ENCODE measurements around the gene ZBTB1.
"Not testable (repeated sequence)": the region's sequence is repeated elsewhere in the genome, so short reads cannot be mapped to it uniquely, and the experiment has no call there.

Gene ZBTB1

DNA sequence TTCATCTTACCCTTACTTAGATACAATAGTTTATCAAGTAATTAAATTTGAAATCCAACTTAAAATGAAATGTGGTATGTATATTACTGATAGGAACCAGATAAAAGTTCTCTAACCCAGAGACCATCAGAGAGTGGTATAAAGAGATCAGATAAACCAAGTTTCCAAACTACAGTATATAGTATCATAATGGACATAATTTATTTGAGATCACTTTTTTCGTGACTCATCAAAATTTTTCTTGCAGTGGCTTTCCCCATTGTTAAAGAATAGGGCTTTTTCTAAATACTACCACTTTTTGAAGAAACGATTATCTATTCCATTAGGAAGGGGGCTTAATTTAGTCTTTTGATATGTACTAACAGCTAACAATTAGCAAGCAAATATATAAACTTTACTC, 20.8 kb downstream of the ZBTB1 start:
- no peak for DNase-seq (ENCODE audit: low read depth)

DNA sequence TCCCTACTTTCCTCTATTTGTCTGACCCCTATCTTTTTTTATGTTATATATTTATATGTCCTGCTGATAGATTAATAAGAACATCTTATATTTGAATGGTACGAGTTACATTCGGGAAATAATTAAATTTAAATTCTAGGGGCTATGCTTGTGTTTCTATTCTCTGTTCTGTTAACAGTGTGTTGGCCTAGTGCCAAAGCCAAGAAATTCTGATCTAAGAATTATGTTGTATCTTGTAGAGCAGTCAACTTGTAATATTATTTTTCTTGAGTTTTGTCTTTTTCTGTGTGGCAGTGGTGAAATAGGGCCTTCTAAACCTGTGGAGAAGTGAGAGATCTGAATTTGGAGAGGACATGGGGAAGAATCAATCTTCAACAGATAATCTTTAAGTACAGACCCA, 27.0 kb downstream of the ZBTB1 start:
- DNase-seq (ENCODE audit: low read depth), result no peak

DNA sequence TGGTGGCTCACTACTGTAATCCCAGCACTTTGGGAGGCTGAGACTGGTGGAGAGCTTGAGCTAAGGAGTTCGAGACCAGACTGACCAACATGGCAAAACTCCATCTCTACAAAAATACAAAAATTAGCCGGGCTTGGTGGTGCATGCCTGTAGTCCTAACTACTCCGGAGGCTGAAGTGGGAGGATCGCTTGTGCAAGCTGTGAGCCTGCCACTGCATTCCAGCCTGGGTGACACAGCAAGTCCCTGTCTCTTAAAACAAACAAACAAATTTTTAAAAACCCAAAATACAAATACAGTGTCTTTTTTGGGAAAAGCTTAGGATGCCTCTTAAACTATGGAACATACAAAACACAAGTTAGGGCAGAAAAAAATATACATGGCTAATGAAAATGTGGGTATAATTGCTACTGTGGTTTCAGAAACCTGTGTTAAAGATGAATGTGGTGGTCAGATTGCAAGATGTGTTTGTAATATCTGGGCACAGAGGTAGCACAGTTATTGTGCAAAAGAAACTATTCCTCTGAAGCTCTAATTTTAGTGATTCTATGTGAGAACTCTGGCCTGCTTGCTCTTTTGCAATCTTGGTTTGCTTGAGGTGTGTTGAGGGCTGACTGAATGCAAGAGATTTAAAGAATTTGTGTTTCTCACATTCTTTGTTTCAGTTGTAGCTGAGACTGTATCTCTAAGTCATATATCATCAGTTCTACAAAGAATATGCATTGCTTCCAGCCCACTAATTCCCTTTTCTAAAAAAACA, 32.1 kb downstream of the ZBTB1 start:
- DNase-seq (ENCODE audit: low read depth), result peak; percentile 98

DNA sequence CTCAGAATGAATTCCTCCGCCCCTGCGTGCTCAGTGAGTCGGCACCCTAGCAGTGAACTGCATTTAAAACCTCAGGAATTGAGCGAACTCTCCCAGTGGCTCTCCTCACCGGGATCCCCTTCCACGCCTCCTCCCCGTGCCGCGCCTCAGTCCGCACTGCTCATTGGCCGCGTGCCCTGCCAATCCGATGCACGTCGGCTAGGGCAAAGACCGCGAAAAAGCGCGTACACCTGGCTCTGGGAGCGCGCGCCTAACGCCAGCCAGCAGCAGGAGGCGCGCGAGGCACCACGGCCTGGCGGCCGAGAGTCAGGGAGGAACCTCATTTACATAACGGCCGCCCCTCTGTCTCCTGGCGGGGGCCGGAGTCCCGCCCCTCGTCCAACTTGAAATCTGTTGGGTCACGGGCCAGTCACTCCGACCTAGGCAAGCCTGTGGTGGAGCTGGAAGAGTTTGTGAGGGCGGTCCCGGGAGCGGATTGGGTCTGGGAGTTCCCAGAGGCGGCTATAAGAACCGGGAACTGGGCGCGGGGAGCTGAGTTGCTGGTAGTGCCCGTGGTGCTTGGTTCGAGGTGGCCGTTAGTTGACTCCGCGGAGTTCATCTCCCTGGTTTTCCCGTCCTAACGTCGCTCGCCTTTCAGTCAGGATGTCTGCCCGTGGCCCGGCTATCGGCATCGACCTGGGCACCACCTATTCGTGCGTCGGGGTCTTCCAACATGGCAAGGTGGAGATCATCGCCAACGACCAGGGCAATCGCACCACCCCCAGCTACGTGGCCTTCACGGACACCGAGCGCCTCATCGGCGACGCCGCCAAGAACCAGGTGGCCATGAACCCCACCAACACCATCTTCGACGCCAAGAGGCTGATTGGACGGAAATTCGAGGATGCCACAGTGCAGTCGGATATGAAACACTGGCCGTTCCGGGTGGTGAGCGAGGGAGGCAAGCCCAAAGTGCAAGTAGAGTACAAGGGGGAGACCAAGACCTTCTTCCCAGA, 35.9 kb downstream of the ZBTB1 start, which contains the start of gene HSPA2:
Gene HSPA2, plus strand, starts transcription at position 534 of the 995 bp plus-strand sequence. Its CDS starts 109 bp downstream, at position 643.
- peak; percentile 99 for DNase-seq (ENCODE audit: low read depth)

DNA sequence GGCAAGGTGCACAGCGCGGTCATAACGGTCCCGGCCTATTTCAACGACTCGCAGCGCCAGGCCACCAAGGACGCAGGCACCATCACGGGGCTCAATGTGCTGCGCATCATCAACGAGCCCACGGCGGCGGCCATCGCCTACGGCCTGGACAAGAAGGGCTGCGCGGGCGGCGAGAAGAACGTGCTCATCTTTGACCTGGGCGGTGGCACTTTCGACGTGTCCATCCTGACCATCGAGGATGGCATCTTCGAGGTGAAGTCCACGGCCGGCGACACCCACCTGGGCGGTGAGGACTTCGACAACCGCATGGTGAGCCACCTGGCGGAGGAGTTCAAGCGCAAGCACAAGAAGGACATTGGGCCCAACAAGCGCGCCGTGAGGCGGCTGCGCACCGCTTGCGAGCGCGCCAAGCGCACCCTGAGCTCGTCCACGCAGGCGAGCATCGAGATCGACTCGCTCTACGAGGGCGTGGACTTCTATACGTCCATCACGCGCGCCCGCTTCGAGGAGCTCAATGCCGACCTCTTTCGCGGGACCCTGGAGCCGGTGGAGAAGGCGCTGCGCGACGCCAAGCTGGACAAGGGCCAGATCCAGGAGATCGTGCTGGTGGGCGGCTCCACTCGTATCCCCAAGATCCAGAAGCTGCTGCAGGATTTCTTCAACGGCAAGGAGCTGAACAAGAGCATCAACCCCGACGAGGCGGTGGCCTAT, 36.8 kb downstream of the ZBTB1 start:
- peak; percentile 62 for DNase-seq (ENCODE audit: low read depth)

DNA sequence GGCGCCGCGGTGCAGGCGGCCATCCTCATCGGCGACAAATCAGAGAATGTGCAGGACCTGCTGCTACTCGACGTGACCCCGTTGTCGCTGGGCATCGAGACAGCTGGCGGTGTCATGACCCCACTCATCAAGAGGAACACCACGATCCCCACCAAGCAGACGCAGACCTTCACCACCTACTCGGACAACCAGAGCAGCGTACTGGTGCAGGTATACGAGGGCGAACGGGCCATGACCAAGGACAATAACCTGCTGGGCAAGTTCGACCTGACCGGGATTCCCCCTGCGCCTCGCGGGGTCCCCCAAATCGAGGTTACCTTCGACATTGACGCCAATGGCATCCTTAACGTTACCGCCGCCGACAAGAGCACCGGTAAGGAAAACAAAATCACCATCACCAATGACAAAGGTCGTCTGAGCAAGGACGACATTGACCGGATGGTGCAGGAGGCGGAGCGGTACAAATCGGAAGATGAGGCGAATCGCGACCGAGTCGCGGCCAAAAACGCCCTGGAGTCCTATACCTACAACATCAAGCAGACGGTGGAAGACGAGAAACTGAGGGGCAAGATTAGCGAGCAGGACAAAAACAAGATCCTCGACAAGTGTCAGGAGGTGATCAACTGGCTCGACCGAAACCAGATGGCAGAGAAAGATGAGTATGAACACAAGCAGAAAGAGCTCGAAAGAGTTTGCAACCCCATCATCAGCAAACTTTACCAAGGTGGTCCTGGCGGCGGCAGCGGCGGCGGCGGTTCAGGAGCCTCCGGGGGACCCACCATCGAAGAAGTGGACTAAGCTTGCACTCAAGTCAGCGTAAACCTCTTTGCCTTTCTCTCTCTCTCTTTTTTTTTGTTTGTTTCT, 37.6 kb downstream of the ZBTB1 start:
- no peak for DNase-seq (ENCODE audit: low read depth)

DNA sequence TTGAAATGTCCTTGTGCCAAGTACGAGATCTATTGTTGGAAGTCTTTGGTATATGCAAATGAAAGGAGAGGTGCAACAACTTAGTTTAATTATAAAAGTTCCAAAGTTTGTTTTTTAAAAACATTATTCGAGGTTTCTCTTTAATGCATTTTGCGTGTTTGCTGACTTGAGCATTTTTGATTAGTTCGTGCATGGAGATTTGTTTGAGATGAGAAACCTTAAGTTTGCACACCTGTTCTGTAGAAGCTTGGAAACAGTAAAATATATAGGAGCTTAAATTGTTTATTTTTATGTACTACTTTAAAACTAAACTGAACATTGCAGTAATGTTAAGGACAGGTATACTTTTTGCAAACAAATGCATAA, 38.2 kb downstream of the ZBTB1 start:
- no peak for DNase-seq (ENCODE audit: low read depth)

DNA sequence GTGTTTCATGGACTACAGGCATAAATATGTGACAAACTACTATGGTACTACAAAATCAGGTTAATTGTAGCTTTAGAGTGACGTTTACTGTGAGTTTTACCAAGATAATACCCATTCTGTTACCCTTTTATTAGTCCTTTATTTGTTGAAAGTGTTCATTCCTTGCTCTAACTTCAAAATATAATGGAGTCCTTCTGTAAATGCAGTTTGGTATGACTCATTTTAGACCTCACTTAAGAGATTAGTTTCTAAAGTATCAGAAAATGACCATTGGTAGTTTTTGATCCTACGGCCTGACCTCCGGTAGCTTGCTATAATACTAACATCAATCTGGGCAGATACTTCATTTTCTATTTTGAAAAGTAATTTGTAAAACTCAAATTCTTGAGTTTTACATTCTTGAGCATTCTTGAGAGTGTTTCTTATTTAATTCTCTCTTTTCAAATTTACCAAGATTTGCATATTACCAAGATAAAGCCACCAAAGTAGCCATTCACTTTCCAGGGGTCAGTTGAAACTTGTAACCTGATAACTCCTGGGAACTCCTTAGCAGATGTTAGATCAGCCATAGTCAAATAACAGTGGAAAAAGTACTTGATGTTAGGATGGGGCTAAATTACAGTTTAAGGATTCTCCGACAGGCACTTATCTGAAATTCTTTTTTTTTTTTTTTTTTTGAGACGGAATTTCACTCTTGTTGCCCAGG, 40.2 kb downstream of the ZBTB1 start:
- no peak for DNase-seq (ENCODE audit: low read depth)

DNA sequence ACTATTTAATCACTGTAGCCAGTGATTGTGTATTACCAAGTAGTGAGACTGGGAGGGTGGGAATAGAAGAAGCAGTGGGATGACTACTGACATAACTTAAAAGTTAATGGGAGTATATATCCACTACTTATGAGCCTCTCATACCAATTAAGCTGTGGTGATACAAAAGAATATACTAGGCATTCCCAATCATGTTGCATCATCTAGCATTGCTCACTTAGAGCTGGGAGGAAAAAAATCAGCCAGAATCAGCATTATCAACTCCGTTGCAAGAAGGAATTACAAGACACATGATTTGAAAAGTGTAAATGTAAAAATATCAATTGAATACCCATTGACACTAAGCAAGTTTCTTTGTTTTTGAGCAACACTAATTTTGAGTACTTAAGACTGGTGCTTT, 44.4 kb downstream of the ZBTB1 start:
- peak; percentile 43 for DNase-seq (ENCODE audit: low read depth)

DNA sequence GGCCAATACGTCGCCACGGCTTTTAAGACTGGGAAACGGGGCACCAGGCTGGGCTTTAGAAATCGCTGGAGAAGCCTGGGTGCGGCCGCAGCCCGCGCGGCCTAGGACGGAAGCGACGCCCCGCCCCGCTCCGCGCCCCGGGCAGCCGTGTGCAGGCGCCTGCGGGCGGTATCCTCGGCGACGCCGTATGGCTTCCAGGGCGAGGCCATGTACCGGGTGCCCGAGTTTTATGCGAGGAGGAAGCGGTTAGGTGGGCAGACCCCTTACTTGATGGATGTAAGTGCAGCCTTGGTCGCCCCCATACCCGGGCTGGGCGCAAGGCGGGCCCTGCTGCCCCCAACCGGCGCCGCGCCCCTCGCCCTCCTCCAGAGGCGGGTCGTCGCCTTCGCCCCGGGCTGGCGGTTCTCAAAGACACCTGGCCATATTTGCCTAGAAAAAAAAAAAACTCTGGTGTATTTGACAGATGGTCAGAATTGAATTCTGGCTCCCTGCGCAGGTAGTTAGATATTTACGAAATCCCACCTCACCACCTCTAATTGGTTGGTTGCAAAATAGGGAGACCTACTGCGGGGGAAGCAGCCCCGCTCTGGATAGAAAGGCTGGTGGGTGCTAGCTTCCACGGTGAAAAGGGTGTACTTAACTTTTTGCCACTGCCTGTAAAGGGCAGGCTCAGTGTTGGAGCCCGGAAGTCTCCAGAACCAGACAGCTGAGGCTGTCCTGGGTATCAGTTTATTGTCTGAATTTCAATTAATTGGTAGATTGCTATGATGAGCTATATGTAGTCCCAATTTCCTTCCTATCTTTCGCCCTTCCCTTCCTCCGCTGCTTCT, 45.4 kb downstream of the ZBTB1 start, which contains the start of gene PPP1R36:
Gene PPP1R36, plus strand, starts transcription at position 171 of the 830 bp plus-strand sequence. Its CDS starts 37 bp downstream, at position 208.
- DNase-seq (ENCODE audit: low read depth), result no peak

DNA sequence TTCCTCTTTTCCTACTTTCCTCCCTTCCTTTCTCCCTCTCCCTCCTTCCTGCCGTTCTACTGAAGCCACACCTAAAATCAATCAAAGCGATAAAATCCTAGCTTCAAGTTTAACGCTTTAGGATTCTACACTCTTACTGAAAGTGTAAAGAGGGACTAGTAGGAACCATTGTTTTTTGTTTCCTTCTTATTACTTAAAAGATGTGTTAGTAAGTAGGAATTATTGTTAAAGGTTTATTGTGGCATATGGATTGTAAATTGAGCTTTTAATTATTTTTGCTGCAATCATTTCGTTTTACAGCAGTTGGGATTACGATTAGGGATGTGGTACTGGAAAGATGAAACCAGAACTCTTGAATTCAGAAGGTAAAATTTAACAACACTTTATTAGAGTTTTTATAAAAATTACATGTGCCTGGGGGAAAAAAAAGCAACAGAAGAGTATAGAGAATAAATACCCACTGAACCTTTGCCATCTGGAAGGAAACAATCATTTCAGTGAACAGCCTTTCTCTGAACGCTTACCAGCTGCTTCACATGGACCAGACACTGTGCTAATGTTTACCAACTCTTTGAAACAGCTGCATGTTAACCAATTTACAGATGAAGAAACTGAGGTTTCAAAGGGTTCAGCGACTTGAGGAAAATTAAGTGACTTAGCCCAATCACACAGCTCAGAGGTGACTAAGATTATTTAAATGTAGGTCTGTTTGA, 46.2 kb downstream of the ZBTB1 start:
- no peak for DNase-seq (ENCODE audit: low read depth)

DNA sequence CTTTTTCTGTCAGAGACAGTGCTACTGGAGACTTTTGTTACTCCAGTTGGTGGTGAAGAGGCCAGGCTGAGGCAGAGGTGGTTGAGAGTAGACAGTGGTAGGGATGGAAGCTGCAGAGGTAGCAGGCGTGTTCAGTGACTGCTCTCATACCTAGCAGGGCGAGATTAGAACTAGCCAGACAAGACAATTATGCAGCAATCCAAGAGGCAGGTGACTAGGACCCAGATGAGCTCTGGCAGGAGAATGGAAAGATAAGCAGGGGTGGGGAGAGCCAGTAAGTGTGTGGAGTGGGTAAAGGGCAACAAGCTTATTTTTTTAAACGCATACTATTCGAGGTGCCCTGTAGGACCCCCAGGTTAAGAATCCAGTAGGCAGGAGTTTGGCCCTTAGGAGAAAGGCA, 50.0 kb downstream of the ZBTB1 start:
- DNase-seq (ENCODE audit: low read depth), result no peak

DNA sequence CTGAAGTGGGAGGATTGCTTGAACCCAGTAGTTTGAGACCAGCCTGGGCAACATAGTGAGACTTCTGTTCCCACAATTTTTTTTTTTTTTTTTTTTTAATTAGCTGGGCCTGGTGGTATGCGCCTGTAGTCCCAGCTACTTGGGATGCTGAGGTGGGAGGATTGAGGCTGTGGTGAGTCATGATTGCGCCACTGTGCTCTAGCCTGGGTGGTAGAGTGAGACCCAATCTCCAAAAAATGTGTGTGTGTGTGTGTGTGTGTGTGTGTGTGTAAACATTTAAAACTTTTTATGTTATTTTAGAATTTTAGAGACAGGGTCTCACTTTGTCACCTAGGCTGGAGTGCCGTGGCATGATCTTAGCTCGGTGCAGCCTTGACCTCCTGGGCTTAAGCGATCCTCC, 52.0 kb downstream of the ZBTB1 start:
- DNase-seq (ENCODE audit: low read depth), result peak; percentile 97

DNA sequence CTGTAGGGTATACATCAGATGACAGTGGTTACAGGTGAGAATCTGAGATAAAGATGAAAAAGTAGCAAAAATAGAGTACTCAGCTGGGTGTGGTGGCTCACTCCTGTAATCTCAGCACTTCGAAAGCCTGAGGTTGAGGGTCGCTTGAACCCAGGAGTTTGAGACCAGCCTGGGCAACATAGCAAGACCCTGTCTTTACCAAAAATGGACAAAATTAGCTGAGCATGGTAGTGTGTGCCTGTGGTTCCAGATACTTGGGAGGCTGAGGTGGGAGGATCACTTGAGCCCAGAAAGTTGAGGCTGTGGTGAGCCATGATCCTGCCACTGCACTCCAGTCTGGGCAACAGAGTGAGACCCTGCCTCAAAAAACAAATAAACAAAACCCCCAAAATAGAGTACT, 53.6 kb downstream of the ZBTB1 start:
- DNase-seq (ENCODE audit: low read depth), result not testable (repeated sequence)

DNA sequence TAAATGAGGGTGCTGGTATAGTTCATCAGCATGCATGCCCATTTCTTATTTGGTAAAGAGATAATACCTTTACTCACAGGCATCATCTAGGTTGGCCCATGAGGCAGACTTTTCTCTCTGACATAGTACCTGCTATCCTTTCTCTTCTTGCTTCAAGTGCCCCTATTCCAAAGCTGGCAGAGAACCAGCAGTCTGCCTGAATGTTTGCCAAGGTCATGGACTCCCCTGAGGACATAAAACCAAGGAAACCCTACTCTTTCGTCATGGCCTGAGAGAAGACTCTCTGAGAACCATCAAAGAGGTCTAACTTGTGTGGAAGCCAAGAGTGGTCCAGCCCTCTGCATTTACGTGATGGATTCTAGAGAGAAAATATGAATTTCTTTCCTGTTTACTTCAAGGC, 57.1 kb downstream of the ZBTB1 start:
- DNase-seq (ENCODE audit: low read depth), result no peak

DNA sequence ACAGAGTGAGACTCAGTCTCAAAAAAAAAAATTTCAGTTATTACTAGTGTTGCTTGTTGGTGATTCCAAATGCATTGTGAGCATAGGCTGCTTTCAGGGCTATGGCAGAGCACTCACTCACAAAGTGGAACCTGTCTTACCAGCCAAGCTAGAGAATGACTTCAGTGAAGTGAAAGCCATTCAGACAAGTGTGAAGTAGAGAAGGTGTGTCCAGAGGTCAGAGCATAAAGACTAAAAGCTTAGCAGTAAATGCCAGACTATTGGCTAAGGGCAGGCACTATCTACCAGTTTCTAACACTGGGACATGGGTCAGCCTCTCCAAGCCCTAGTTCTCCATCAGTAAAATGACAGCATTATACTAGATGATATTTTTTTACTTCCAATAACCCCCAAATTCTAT, 57.9 kb downstream of the ZBTB1 start:
- DNase-seq (ENCODE audit: low read depth), result no peak

DNA sequence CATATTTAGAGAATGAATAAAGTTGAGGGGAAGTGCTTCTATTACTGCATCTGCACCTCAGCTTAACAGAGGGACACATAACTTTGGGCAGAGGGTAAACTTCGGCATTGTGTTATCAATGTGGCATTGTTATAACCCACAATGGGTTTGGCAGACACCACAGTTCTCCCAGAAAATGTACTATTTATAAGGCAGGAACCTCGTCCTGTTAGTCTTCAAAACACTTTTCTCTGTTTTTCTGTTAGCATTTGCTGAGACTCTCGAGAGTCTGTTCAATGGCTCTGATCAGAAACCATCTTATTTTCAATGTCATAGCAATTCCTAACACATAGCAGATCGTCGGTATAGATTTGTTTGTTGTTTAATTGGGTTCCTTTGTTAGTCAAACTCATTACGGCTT, 59.1 kb downstream of the ZBTB1 start:
- no peak for DNase-seq (ENCODE audit: low read depth)

DNA sequence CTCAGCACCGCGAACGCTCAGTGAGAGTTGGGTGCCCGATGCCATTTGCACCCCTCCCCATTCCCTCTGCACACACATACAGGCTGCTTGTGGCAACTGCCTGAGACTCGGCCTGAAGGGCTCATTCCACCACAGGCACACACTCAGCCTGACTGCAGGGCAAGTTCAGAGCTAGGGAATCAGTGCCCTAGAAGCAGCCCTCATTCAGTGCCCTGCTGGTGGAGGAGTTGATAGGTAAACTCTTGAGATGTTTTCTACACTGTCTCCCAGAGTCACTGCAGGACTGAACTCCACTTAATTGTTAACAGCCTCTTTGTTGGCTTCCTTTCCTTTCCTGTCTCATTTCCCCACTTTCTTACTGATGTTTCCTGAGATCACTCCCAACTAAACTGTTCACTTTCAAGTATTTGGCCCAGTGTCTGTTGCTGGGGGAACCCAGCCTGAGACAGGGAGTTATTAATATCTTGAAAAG, 62.1 kb downstream of the ZBTB1 start:
- DNase-seq (ENCODE audit: low read depth), result no peak

DNA sequence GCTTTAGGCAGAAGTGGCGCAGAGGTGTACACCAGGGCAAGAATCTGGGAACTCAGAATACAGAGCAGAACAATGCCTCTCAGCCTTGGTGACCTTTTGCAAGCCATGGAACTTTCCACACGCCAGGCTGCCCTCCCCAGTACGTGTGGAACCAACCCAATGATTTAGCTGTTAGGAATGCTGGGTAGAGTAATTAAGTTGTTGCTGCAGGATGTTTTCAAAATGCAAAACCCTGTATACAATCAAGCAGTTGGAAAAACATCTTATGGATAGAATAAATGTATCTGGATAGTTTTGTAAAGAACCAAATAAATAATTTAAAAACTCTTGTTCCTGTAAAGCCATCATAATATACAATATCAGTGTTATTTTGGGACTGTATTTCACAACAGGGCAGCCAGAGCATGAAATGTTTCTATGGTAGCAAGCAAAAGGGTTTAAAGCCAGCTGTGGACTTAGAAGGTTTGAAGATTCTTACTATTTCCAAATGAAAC, 64.6 kb downstream of the ZBTB1 start:
- peak; percentile 88 for DNase-seq (ENCODE audit: low read depth)

Data from amniotic epithelial cell (primary cell).